ENCODE data around the gene NCAM1.

DNA sequence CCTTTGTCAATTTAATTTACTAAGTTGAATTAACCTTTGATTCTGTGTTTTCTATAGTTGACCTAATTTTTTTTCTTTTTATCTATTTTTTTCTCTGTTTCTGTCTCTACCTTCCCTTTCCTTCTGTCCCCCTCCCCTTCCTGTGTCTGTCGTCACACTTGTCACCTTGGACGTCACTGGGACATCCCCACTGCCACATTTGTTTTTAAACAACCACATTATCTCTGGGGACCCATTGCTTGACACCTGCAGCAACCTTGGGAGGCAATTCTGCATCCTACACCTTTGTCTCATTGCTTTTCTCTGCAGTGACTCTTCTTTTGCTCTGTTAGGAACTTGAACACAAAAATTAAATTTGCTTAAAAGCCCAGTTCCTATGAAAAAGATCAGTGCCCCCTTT, 301.4 kb downstream of the NCAM1 start:
- TF ChIP-seq, protein P1, sequence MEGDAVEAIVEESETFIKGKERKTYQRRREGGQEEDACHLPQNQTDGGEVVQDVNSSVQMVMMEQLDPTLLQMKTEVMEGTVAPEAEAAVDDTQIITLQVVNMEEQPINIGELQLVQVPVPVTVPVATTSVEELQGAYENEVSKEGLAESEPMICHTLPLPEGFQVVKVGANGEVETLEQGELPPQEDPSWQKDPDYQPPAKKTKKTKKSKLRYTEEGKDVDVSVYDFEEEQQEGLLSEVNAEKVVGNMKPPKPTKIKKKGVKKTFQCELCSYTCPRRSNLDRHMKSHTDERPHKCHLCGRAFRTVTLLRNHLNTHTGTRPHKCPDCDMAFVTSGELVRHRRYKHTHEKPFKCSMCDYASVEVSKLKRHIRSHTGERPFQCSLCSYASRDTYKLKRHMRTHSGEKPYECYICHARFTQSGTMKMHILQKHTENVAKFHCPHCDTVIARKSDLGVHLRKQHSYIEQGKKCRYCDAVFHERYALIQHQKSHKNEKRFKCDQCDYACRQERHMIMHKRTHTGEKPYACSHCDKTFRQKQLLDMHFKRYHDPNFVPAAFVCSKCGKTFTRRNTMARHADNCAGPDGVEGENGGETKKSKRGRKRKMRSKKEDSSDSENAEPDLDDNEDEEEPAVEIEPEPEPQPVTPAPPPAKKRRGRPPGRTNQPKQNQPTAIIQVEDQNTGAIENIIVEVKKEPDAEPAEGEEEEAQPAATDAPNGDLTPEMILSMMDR (IDR thresholded peaks at IDR 0.05), result no peak
- TF ChIP-seq EP300 (IDR thresholded peaks at IDR 0.05), result no peak

Data from sigmoid colon (tissue), 4 donors.